NCI-H748 treated with DMSO at 0.1 percent for 48 hours (cell line): ENCODE data around the gene NOTCH1.

Source experiments
- DNase-seq: peaks from one replicate; lab custom pipeline; 2025; lab: John Stamatoyannopoulos, UW

The NOTCH1 gene

GRCh38 chr9:136499935-136500910 lies 45.6 kb downstream of the NOTCH1 start:
- no peak for DNase-seq

GRCh38 chr9:136499071-136499934 lies 46.5 kb downstream of the NOTCH1 start:
- DNase-seq: no peak

- DNase-seq: no peak
Observed at GRCh38 chr9:136497916-136498695, 47.7 kb downstream of the NOTCH1 start.

- DNase-seq: no peak
Observed at GRCh38 chr9:136496801-136497620, 48.8 kb downstream of the NOTCH1 start.

GRCh38 chr9:136496181-136496580 lies 49.7 kb downstream of the NOTCH1 start:
- DNase-seq: no peak

- no peak for DNase-seq
Observed at GRCh38 chr9:136495238-136495800, 50.5 kb downstream of the NOTCH1 start.

- DNase-seq: no peak
Observed at GRCh38 chr9:136494531-136495215, 51.2 kb downstream of the NOTCH1 start.

GRCh38 chr9:136494012-136494411 lies 51.8 kb downstream of the NOTCH1 start:
- DNase-seq: no peak

GRCh38 chr9:136493567-136493971 lies 52.3 kb downstream of the NOTCH1 start:
- no peak for DNase-seq

- no peak for DNase-seq
Observed at GRCh38 chr9:136492978-136493522, 52.8 kb downstream of the NOTCH1 start.

GRCh38 chr9:136489731-136490130 lies 56.1 kb downstream of the NOTCH1 start:
- DNase-seq: no peak

- DNase-seq: no peak
Observed at GRCh38 chr9:136488247-136489214, 57.3 kb downstream of the NOTCH1 start.

GRCh38 chr9:136487672-136488071 lies 58.2 kb downstream of the NOTCH1 start:
- no peak for DNase-seq

GRCh38 chr9:136486823-136487620 lies 58.8 kb downstream of the NOTCH1 start:
- no peak for DNase-seq

- no peak for DNase-seq
Observed at GRCh38 chr9:136486131-136486530, 59.7 kb downstream of the NOTCH1 start.

- peak; percentile 79 for DNase-seq
Observed at GRCh38 chr9:136485049-136486045, 60.5 kb downstream of the NOTCH1 start.
